ENCODE measurements around the gene SSBP1.
A peak's percentile ranks its signal among the peaks of the same experiment; 100 is the strongest.
"Not testable (repeated sequence)": the region's sequence is repeated elsewhere in the genome, so short reads cannot be mapped to it uniquely, and the experiment has no call there.

The SSBP1 gene

GRCh38 chr7:141738592-141739013, 445 bp downstream of the SSBP1 start:
- TF ChIP-seq, protein P1, sequence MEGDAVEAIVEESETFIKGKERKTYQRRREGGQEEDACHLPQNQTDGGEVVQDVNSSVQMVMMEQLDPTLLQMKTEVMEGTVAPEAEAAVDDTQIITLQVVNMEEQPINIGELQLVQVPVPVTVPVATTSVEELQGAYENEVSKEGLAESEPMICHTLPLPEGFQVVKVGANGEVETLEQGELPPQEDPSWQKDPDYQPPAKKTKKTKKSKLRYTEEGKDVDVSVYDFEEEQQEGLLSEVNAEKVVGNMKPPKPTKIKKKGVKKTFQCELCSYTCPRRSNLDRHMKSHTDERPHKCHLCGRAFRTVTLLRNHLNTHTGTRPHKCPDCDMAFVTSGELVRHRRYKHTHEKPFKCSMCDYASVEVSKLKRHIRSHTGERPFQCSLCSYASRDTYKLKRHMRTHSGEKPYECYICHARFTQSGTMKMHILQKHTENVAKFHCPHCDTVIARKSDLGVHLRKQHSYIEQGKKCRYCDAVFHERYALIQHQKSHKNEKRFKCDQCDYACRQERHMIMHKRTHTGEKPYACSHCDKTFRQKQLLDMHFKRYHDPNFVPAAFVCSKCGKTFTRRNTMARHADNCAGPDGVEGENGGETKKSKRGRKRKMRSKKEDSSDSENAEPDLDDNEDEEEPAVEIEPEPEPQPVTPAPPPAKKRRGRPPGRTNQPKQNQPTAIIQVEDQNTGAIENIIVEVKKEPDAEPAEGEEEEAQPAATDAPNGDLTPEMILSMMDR (IDR thresholded peaks at IDR 0.05) = no peak
- Mint-ChIP-seq H3K27me3 (ENCODE audit: low read depth, poor library complexity) (peaks cover 4% of the 10 kb centered on the region), H3K4me1 (peaks cover 27% of the 10 kb centered on the region), H3K9me3 (no peaks in the 10 kb centered on the region), H3K36me3 (ENCODE audit: low read depth) (peaks cover 29% of the 10 kb centered on the region), H3K4me3 (peak overlapping the region; percentile 96), H3K27ac (peak overlapping the region; percentile 98)
- no peak for DNase-seq

DNA sequence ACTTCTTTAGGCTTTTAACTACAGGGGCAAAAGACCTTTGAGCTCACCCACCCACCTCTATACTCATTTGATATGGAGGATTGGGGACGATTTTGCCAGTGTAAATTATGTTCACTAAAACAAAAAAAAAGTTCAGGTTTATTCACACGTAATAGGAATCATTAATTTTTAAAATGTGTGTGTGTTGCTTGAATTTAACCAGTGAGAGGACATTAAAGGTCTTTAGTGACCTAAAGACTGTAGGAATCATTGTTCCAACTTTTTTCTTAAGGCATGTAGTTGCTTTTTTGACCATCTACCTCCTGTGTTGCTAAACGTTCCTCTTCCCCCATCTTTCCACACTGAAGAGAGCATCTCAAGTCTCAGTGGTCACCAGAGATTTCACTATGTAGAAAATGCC, 1.1 kb downstream of the SSBP1 start:
- H3K36me3 Mint-ChIP-seq (ENCODE audit: low read depth) = peaks cover 35% of the 10 kb centered on the region
- H3K9me3 Mint-ChIP-seq = no peaks in the 10 kb centered on the region
- TF ChIP-seq, protein P1 (IDR thresholded peaks at IDR 0.05) = no peak
- peak overlapping the region; percentile 96 for H3K4me3 Mint-ChIP-seq
- H3K27me3 Mint-ChIP-seq (ENCODE audit: low read depth, poor library complexity) = no peaks in the 10 kb centered on the region
- no peak overlapping the region for H3K27ac Mint-ChIP-seq
- H3K4me1 Mint-ChIP-seq = peaks cover 27% of the 10 kb centered on the region
- DNase-seq = no peak

GRCh38 chr7:141742229-141742628, 4.1 kb downstream of the SSBP1 start:
- DNase-seq = no peak
- Mint-ChIP-seq H3K27me3 (ENCODE audit: low read depth, poor library complexity) (no peaks in the 10 kb centered on the region), H3K4me1 (peaks cover 27% of the 10 kb centered on the region), H3K4me3 (no peak overlapping the region), H3K9me3 (no peaks in the 10 kb centered on the region), H3K27ac (no peak overlapping the region), H3K36me3 (ENCODE audit: low read depth) (peaks cover 65% of the 10 kb centered on the region)
- TF ChIP-seq, protein P1 (IDR thresholded peaks at IDR 0.05) = no peak

DNA sequence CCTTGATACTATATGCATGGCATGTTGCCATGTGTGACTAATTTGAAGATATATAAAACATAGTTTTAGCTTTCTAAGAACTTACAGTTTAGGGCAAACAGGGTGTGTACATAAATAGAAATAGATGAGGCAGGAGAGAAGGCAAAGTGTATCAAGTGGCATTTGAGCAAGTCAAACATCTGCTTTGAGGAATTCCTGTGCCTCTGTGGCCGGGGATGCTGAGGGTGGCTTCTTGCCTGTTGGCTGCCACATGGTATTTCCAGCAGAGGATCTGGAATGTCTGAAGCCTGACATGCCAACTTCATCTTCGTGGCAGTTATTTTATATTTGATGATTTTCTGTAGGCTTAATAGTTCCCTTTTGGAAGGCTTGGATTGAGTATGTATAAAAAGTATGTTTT, 6.0 kb downstream of the SSBP1 start:
- Mint-ChIP-seq H3K4me1 (peaks cover 12% of the 10 kb centered on the region), H3K9me3 (peaks cover 8% of the 10 kb centered on the region), H3K27me3 (ENCODE audit: low read depth, poor library complexity) (no peaks in the 10 kb centered on the region), H3K4me3 (no peak overlapping the region), H3K27ac (no peak overlapping the region), H3K36me3 (ENCODE audit: low read depth) (peaks cover 83% of the 10 kb centered on the region)
- DNase-seq = no peak
- TF ChIP-seq, protein P1 (IDR thresholded peaks at IDR 0.05) = no peak

DNA sequence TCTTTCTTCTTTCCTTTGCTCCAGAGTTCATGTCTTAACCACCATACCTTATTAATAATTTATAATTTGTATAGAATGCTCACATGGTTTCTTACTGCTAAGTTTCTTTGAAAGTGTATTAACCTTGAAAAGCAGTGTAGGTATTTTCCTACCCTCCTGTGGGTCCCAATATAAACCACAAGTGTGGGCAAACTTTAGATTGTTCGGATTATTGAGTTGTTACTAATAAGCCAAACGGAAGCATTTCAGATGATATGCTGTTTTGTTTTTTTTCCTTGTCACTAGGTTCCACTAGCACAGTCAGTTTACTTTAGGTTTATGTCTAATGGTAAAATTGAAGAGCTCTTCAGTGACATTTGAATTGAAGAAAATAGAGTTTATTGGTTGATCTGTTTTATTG, 10.2 kb downstream of the SSBP1 start:
- Mint-ChIP-seq H3K4me3 (no peak overlapping the region), H3K36me3 (ENCODE audit: low read depth) (peaks cover 99% of the 10 kb centered on the region), H3K9me3 (peaks cover 49% of the 10 kb centered on the region), H3K4me1 (no peaks in the 10 kb centered on the region), H3K27me3 (ENCODE audit: low read depth, poor library complexity) (no peaks in the 10 kb centered on the region), H3K27ac (no peak overlapping the region)
- DNase-seq = no peak
- TF ChIP-seq, protein P1 (IDR thresholded peaks at IDR 0.05) = no peak

GRCh38 chr7:141751904-141752303, 13.7 kb downstream of the SSBP1 start:
- H3K9me3 Mint-ChIP-seq = peaks cover 58% of the 10 kb centered on the region
- H3K36me3 Mint-ChIP-seq (ENCODE audit: low read depth) = peaks cover 99% of the 10 kb centered on the region
- not testable (repeated sequence) for H3K27ac Mint-ChIP-seq; H3K27me3 Mint-ChIP-seq (ENCODE audit: low read depth, poor library complexity); H3K4me1 Mint-ChIP-seq; H3K4me3 Mint-ChIP-seq
- DNase-seq = peak; percentile 18

Data from nephron progenitor cell (in vitro differentiated cells).